HCT116 (cell line): Measurements from ENCODE around the gene CCDC107. TPM values are rescaled to one million over a fixed set of nuclear protein-coding genes. Genes with fewer than 3 reads are reported as not detected.

ENCODE experiments used
- ATAC-seq: fragments of 200-7000 bp; cut with Tn5 transposase; 2 replicates; pipeline ENCODE4 v1.9.1; 2020; ENCODE audit warnings: mild to moderate bottlenecking, moderate library complexity
- BruUV-seq: library from RNA; stranded (reverse); fragments of 400-500 nt; replicated peaks from 2 replicates; lab custom pipeline; 2021; lab: Mats Ljungman, UMichigan
- CTCF ChIA-PET: fragments of 300-600 bp; sonication (Branson Sonifier 250); formaldehyde crosslinking; loops from one replicate; lab custom pipeline; 2021; ENCODE audit warnings: antibody characterized with exemption; lab: Charles Lee
- POLR2A ChIA-PET: fragments of 300-600, 350-600 bp; sonication (Branson Sonifier 250); formaldehyde crosslinking; loops from one replicate; lab custom pipeline; 2021; ENCODE audit warnings: antibody characterized with exemption; lab: Charles Lee
- RAD21 ChIA-PET, 2 experiments: fragments of 300-600 bp; sonication (Branson Sonifier 250); formaldehyde crosslinking; loops; one replicate each; lab custom pipeline; 2023; ENCODE audit warnings: low total read pairs in 2 of 2; ENCODE audit not compliant: uncharacterized antibody in 2 of 2, unreplicated experiment in 2 of 2, low non-redundant PET in 1 of 2; lab: Charles Lee
- DNase-seq: peaks from one replicate; pipeline ENCODE4 v3.0.0-alpha.2; 2010; ENCODE audit warnings: low read depth, low spot score
- H2AFZ ChIP-seq: fragments of 200-600 bp; shearing (Covaris generic), sonication (generic); 2 replicates; pipeline ENCODE4 v1.6.1; 2017; ENCODE audit warnings: low read depth, mixed run types, mixed read lengths, antibody characterized with exemption, low read length; ENCODE audit not compliant: poor library complexity, severe bottlenecking
- H3K27ac ChIP-seq: 2 replicates; pipeline ENCODE4 v1.5.1; 2012; ENCODE audit warnings: low read depth, low read length
- H3K27me3 ChIP-seq: fragments of 200-600 bp; sonication (generic); 2 replicates; pipeline ENCODE4 v1.6.1; 2016; ENCODE audit warnings: mixed run types, low read length, mixed read lengths; ENCODE audit not compliant: insufficient read depth
- H3K36me3 ChIP-seq, 2 experiments: fragments of 200-500 bp in 1 of 2; fragments of 200-600 bp in 1 of 2; sonication (Bioruptor generic) in 1 of 2; sonication (generic) in 1 of 2; 2 replicates each; pipeline versions ENCODE4 v1.5.1 to v1.6.1; 2014 to 2016; ENCODE audit warnings: low read length in 2 of 2, inconsistent platforms in 1 of 2, mixed read lengths in 1 of 2, mixed run types in 1 of 2; ENCODE audit not compliant: insufficient read depth in 2 of 2, control insufficient read depth in 1 of 2
- H3K4me1 ChIP-seq, 2 experiments: fragments of 200-600 bp in 1 of 2; sonication (generic) in 1 of 2; 2 replicates each; pipeline versions ENCODE4 v1.5.1 to v1.6.1; 2012 to 2017; ENCODE audit warnings: low read length in 2 of 2, inconsistent platforms in 1 of 2, mild to moderate bottlenecking in 1 of 2, mixed read lengths in 1 of 2, mixed run types in 1 of 2, moderate library complexity in 1 of 2; ENCODE audit not compliant: insufficient read depth in 2 of 2, control insufficient read depth in 1 of 2
- H3K4me2 ChIP-seq: fragments of 200-600 bp; sonication (generic); 2 replicates; pipeline ENCODE4 v1.6.1; 2017; ENCODE audit warnings: mixed run types, low read length, mixed read lengths
- H3K4me3 ChIP-seq, 2 experiments: fragments of 200-600 bp in 1 of 2; sonication (generic) in 1 of 2; replicated peaks in 1 of 2; 2 replicates each; pipeline ENCODE4 v1.5.1; 2011 to 2016; ENCODE audit warnings: low read length in 2 of 2, control low read depth in 1 of 2, low read depth in 1 of 2, mild to moderate bottlenecking in 1 of 2, mixed read lengths in 1 of 2, mixed run types in 1 of 2
- H3K79me2 ChIP-seq: fragments of 200-600 bp; sonication (generic); 2 replicates; pipeline ENCODE4 v1.6.1; 2017; ENCODE audit warnings: mild to moderate bottlenecking, mixed run types, low read length, moderate library complexity, mixed read lengths; ENCODE audit not compliant: insufficient read depth
- H3K9ac ChIP-seq: fragments of 200-600 bp; sonication (generic); 2 replicates; pipeline ENCODE4 v1.6.1; 2016; ENCODE audit warnings: low read length, mixed read lengths
- H3K9me2 ChIP-seq: fragments of 200-600 bp; sonication (generic), shearing (Covaris generic); 2 replicates; pipeline ENCODE4 v1.6.1; 2017; ENCODE audit warnings: mixed run types, mild to moderate bottlenecking, moderate library complexity; ENCODE audit not compliant: insufficient read depth
- H3K9me3 ChIP-seq, 2 experiments: fragments of 200-500 bp in 1 of 2; fragments of 200-600 bp in 1 of 2; sonication (Bioruptor generic) in 1 of 2; sonication (generic) in 1 of 2; 2 replicates each; pipeline ENCODE4 v1.6.1; 2014 to 2017; ENCODE audit warnings: low read length in 2 of 2, mixed read lengths in 2 of 2, inconsistent platforms in 1 of 2, low read depth in 1 of 2, mild to moderate bottlenecking in 1 of 2, mixed run types in 1 of 2, moderate library complexity in 1 of 2; ENCODE audit not compliant: control insufficient read depth in 1 of 2, insufficient read depth in 1 of 2
- H4K20me1 ChIP-seq: fragments of 200-600 bp; sonication (generic), shearing (Covaris generic); 2 replicates; pipeline ENCODE4 v1.6.1; 2017; ENCODE audit warnings: mixed run types, mild to moderate bottlenecking, moderate library complexity; ENCODE audit not compliant: insufficient read depth
- CBX3 ChIP-seq: IDR thresholded peaks from 2 replicates; pipeline ENCODE4 v1.6.1; 2012; ENCODE audit warnings: low read depth
- CEBPB ChIP-seq: IDR thresholded peaks from 2 replicates; pipeline ENCODE4 v1.6.1; 2012; ENCODE audit warnings: low read depth
- ELF1 ChIP-seq: IDR thresholded peaks from 2 replicates; pipeline ENCODE4 v1.6.1; 2012; ENCODE audit warnings: low read depth, borderline replicate concordance
- EZH2 ChIP-seq: fragments of 200-600 bp; sonication (generic); IDR thresholded peaks from 2 replicates; pipeline ENCODE4 v1.6.1; 2017; ENCODE audit warnings: antibody characterized with exemption, mixed run types
- MAX ChIP-seq: IDR thresholded peaks from 2 replicates; pipeline ENCODE4 v1.6.1; 2012
- POLR2A ChIP-seq: IDR thresholded peaks from 2 replicates; pipeline ENCODE4 v1.7.0; 2011; ENCODE audit warnings: borderline replicate concordance; ENCODE audit not compliant: insufficient read depth, insufficient read length; ENCODE audit errors: extremely low read depth
- SIN3A ChIP-seq: IDR thresholded peaks from 2 replicates; pipeline ENCODE4 v1.6.1; 2012; ENCODE audit warnings: low read depth
- SP1 ChIP-seq: IDR thresholded peaks from 2 replicates; pipeline ENCODE4 v1.6.1; 2012; ENCODE audit warnings: low read depth
- SRF ChIP-seq: IDR thresholded peaks from 2 replicates; pipeline ENCODE4 v1.6.1; 2012; ENCODE audit warnings: low read depth
- ZBTB33 ChIP-seq: IDR thresholded peaks from 2 replicates; pipeline ENCODE4 v1.6.1; 2011; ENCODE audit warnings: mild to moderate bottlenecking, low read length, moderate library complexity; ENCODE audit not compliant: insufficient replicate concordance; ENCODE audit errors: extremely low read depth
- ZNF274 ChIP-seq: fragments of 200-500 bp; sonication (Bioruptor generic); IDR thresholded peaks from 2 replicates; pipeline ENCODE4 v1.6.1; 2014; ENCODE audit warnings: mild to moderate bottlenecking, low read depth, low read length, inconsistent platforms
- intact Hi-C: fragments of 100-400 bp; cut with micrococcal nuclease; formaldehyde crosslinking; loops from 2 replicates; pipeline ENCODE4 v1.10.0; 2022
- total RNA-seq: library from RNA; stranded (reverse); gene quantifications from one replicate; pipeline ENCODE4 v1.2.1, GENCODE V29; 2021; ENCODE audit not compliant: unreplicated experiment
- TF ChIP-seq, protein P1 (sequence below): IDR thresholded peaks from 2 replicates; pipeline ENCODE4 v1.6.1; 2012; ENCODE audit warnings: low read depth
- TF ChIP-seq, protein P2 (sequence below), 3 experiments: fragments of 200-600 bp in 1 of 3; sonication (generic) in 1 of 3; IDR thresholded peaks in 2 of 3; conservative IDR thresholded peaks in 1 of 3; 2 replicates each; pipeline ENCODE4 v1.5.1; 2012 to 2017; ENCODE audit warnings: low read depth in 2 of 3, low read length in 2 of 3, antibody characterized with exemption in 1 of 3, borderline replicate concordance in 1 of 3, control low read depth in 1 of 3, mild to moderate bottlenecking in 1 of 3, mixed read lengths in 1 of 3, mixed run types in 1 of 3, moderate library complexity in 1 of 3; ENCODE audit not compliant: insufficient read depth in 1 of 3

CCDC107 gene
- total RNA-seq, 1 experiment from 2014 or later = 11.1 TPM

DNA sequence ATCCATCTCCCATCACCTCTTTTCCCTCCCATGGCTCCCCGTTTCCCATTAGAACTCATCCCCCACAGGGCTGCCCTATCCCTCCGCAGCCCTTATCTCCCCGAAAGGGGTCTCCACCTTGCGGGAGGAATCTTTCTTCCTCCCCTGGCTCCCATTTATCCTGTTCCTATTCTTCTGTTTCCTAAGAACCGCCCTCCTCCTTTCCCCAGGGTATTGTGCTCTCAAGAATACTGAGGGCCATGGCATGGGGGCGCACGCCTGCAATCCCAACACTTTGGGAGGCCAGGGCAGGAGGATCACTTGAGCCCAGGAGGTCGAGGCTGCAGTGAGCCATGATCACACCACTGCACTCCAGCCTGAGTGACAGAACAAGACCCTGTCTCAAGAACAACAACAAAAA is 40.5 kb upstream of the CCDC107 start:
- Histone ChIP-seq H3K4me2 (no peak overlapping the region), H3K79me2 (no peaks in the 10 kb centered on the region), H3K9me3 (no peaks in the 10 kb centered on the region), H3K27ac (no peak overlapping the region), H3K9ac (no peak overlapping the region), H3K27me3 (no peaks in the 10 kb centered on the region), H3K36me3 (no peaks in the 10 kb centered on the region), H3K4me3 (no peak overlapping the region), H3K9me2 (no peaks in the 10 kb centered on the region), H2AFZ (no peak overlapping the region), H4K20me1 (no peaks in the 10 kb centered on the region), H3K4me1 (no peaks in the 10 kb centered on the region)
- ATAC-seq (no peak), DNase-seq (no peak)
- no peak for TF ChIP-seq MAX
- BruUV-seq = no TSS peak
- intact Hi-C loops = no loop called here
- ChIA-PET POLR2A (no interaction called here), RAD21 (no interaction called here), CTCF (no interaction called here)

DNA sequence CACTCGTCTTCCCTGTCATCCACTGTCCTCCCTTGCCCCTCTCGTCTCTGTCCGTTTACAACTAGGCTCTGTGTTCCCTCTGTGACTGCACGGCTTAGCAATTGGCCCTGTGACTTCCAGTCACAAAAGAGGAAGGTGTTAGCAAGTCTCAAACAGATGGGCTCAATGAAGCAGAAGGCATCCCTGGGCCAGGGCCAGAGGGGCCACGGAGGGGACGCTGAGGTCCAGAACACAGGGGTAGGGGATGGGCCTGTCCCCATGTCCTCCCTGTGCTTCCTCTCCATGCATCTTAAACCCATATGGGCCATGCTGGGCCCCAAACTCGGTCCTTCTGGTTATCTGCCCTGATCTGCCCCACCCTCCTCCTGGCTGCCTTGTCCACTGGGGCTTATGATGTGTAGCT is 39.8 kb upstream of the CCDC107 start, which contains the start of gene CD72:
TSS of gene CD72 (minus strand) at position 89 of the 403 bp plus-strand sequence. CDS start 110 bp downstream, outside the sequence.
- H4K20me1 ChIP-seq = no peaks in the 10 kb centered on the region
- no TSS peak for BruUV-seq
- intact Hi-C loops = no loop called here
- no peak for TF ChIP-seq POLR2A
- TF ChIP-seq, protein P1, sequence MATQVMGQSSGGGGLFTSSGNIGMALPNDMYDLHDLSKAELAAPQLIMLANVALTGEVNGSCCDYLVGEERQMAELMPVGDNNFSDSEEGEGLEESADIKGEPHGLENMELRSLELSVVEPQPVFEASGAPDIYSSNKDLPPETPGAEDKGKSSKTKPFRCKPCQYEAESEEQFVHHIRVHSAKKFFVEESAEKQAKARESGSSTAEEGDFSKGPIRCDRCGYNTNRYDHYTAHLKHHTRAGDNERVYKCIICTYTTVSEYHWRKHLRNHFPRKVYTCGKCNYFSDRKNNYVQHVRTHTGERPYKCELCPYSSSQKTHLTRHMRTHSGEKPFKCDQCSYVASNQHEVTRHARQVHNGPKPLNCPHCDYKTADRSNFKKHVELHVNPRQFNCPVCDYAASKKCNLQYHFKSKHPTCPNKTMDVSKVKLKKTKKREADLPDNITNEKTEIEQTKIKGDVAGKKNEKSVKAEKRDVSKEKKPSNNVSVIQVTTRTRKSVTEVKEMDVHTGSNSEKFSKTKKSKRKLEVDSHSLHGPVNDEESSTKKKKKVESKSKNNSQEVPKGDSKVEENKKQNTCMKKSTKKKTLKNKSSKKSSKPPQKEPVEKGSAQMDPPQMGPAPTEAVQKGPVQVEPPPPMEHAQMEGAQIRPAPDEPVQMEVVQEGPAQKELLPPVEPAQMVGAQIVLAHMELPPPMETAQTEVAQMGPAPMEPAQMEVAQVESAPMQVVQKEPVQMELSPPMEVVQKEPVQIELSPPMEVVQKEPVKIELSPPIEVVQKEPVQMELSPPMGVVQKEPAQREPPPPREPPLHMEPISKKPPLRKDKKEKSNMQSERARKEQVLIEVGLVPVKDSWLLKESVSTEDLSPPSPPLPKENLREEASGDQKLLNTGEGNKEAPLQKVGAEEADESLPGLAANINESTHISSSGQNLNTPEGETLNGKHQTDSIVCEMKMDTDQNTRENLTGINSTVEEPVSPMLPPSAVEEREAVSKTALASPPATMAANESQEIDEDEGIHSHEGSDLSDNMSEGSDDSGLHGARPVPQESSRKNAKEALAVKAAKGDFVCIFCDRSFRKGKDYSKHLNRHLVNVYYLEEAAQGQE = no peak
- TF ChIP-seq CEBPB = no peak
- TF ChIP-seq ZBTB33 = no peak
- no peak for TF ChIP-seq CBX3
- TF ChIP-seq SP1 = no peak
- no peak for TF ChIP-seq SRF
- no peak for TF ChIP-seq ELF1
- TF ChIP-seq, protein P2, sequence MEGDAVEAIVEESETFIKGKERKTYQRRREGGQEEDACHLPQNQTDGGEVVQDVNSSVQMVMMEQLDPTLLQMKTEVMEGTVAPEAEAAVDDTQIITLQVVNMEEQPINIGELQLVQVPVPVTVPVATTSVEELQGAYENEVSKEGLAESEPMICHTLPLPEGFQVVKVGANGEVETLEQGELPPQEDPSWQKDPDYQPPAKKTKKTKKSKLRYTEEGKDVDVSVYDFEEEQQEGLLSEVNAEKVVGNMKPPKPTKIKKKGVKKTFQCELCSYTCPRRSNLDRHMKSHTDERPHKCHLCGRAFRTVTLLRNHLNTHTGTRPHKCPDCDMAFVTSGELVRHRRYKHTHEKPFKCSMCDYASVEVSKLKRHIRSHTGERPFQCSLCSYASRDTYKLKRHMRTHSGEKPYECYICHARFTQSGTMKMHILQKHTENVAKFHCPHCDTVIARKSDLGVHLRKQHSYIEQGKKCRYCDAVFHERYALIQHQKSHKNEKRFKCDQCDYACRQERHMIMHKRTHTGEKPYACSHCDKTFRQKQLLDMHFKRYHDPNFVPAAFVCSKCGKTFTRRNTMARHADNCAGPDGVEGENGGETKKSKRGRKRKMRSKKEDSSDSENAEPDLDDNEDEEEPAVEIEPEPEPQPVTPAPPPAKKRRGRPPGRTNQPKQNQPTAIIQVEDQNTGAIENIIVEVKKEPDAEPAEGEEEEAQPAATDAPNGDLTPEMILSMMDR (IDR thresholded peaks at IDR 0.05 in 2 of 3, conservative IDR thresholded peaks at IDR 0.05 in 1 of 3; ENCODE audit: borderline replicate concordance in 1 of 3, insufficient read depth in 1 of 3, low read depth in 2 of 3, low read length in 2 of 3) = no peak
- TF ChIP-seq SIN3A = no peak
- TF ChIP-seq EZH2 = no peak
- TF ChIP-seq ZNF274 = no peak
- RAD21 ChIA-PET = no interaction called here
- no peaks in the 10 kb centered on the region for H3K36me3 ChIP-seq
- no peak within 1 kb of the TSS for H3K4me3 ChIP-seq
- CTCF ChIA-PET = no interaction called here
- ATAC-seq = no peak
- no peaks in the 10 kb centered on the region for H3K9me3 ChIP-seq
- POLR2A ChIA-PET = no interaction called here
- H2AFZ ChIP-seq = no peak within 1 kb of the TSS
- no peaks in the 10 kb centered on the region for H3K27me3 ChIP-seq
- no peaks in the 10 kb centered on the region for H3K79me2 ChIP-seq
- H3K9me2 ChIP-seq = no peaks in the 10 kb centered on the region
- no peak within 1 kb of the TSS for H3K9ac ChIP-seq
- no peak within 1 kb of the TSS for H3K27ac ChIP-seq
- H3K4me1 ChIP-seq = no peaks in the 10 kb centered on the region
- H3K4me2 ChIP-seq = no peak within 1 kb of the TSS
- DNase-seq = no peak
